IMR-90 (cell line): ENCODE results near the gene IQGAP2. TPM values are rescaled to one million over a fixed set of nuclear protein-coding genes. Genes with fewer than 3 reads are reported as not detected.

Experiments
- ATAC-seq: fragments of 200-7000 bp; cut with Tn5 transposase; 2 replicates; pipeline ENCODE4 v1.9.1; 2020; ENCODE audit warnings: low read depth, mild to moderate bottlenecking, moderate library complexity
- BruUV-seq: library from RNA; stranded (reverse); fragments of 400-500 nt; replicated peaks from 2 replicates; lab custom pipeline; 2021; lab: Mats Ljungman, UMichigan
- CTCF ChIA-PET: fragments of 300-600 bp; formaldehyde crosslinking; extraction: SDS; loops from one replicate; lab custom pipeline; 2021; ENCODE audit warnings: antibody characterized with exemption; lab: Yijun Ruan, JAX
- POLR2A ChIA-PET: fragments of 300-600 bp; sonication (Branson Sonifier 250); formaldehyde crosslinking; loops from one replicate; lab custom pipeline; 2022; ENCODE audit warnings: antibody characterized with exemption; ENCODE audit not compliant: unreplicated experiment; lab: Charles Lee
- DNase-seq: peaks from one replicate; pipeline ENCODE4 v3.0.0; 2013
- H2AFZ ChIP-seq: replicated peaks from 2 replicates; pipeline ENCODE3; 2013; ENCODE audit warnings: low read length, mild to moderate bottlenecking; ENCODE audit not compliant: poor library complexity
- H2AK5ac ChIP-seq: 2 replicates; pipeline ENCODE4 v1.6.1; 2013; ENCODE audit warnings: low read depth, low read length, inconsistent platforms
- H2AK9ac ChIP-seq: replicated peaks from 2 replicates; pipeline ENCODE3; 2013; ENCODE audit warnings: mild to moderate bottlenecking, low read depth, low read length, moderate library complexity; ENCODE audit not compliant: poor library complexity
- H2BK120ac ChIP-seq: 2 replicates; pipeline ENCODE4 v1.6.1; 2013; ENCODE audit warnings: low read depth, low read length, inconsistent platforms
- H2BK15ac ChIP-seq: 3 replicates; pipeline ENCODE4 v1.6.1; 2013; ENCODE audit warnings: low read depth, low read length, inconsistent platforms
- H2BK20ac ChIP-seq: 2 replicates; pipeline ENCODE4 v1.6.1; 2013; ENCODE audit warnings: low read depth, mild to moderate bottlenecking, inconsistent platforms, low read length, moderate library complexity
- H2BK5ac ChIP-seq: 2 replicates; pipeline ENCODE4 v1.6.1; 2013; ENCODE audit warnings: mild to moderate bottlenecking, low read depth, low read length, inconsistent platforms; ENCODE audit not compliant: poor library complexity, severe bottlenecking
- H3K14ac ChIP-seq: replicated peaks from 2 replicates; pipeline ENCODE4 v1.6.1; 2013; ENCODE audit warnings: low read depth, low read length, inconsistent platforms
- H3K18ac ChIP-seq: 2 replicates; pipeline ENCODE4 v1.6.1; 2013; ENCODE audit warnings: low read depth, low read length, control low read depth
- H3K23ac ChIP-seq: 2 replicates; pipeline ENCODE4 v1.6.1; 2013; ENCODE audit warnings: low read depth, low read length, inconsistent platforms
- H3K27ac ChIP-seq: 2 replicates; pipeline ENCODE4 v1.5.1; 2013; ENCODE audit warnings: mild to moderate bottlenecking, control low read depth, low read length; ENCODE audit not compliant: insufficient read depth
- H3K27me3 ChIP-seq: 2 replicates; pipeline ENCODE4 v1.6.1; 2013; ENCODE audit warnings: low read length; ENCODE audit not compliant: control insufficient read depth, insufficient read depth
- H3K36me3 ChIP-seq: 2 replicates; pipeline ENCODE4 v1.6.1; 2013; ENCODE audit warnings: low read length, mixed read lengths; ENCODE audit not compliant: control insufficient read depth, insufficient read depth
- H3K4ac ChIP-seq: 2 replicates; pipeline ENCODE4 v1.6.1; 2013; ENCODE audit warnings: low read depth, low read length, inconsistent platforms
- H3K4me1 ChIP-seq: 2 replicates; pipeline ENCODE4 v1.6.1; 2013; ENCODE audit warnings: low read length, mixed read lengths; ENCODE audit not compliant: control insufficient read depth, insufficient read depth
- H3K4me2 ChIP-seq: 2 replicates; pipeline ENCODE4 v1.6.1; 2013; ENCODE audit warnings: low read depth, mild to moderate bottlenecking, control low read depth, low read length, moderate library complexity
- H3K4me3 ChIP-seq: 2 replicates; pipeline ENCODE4 v1.5.1; 2013; ENCODE audit warnings: low read depth, mild to moderate bottlenecking, control low read depth, low read length, moderate library complexity; ENCODE audit not compliant: insufficient read depth
- H3K56ac ChIP-seq: 2 replicates; pipeline ENCODE4 v1.6.1; 2013; ENCODE audit warnings: low read length, inconsistent platforms; ENCODE audit not compliant: insufficient read depth; ENCODE audit errors: extremely low read depth
- H3K79me1 ChIP-seq, 2 experiments: 2 replicates each; pipeline ENCODE4 v1.6.1; 2013; ENCODE audit warnings: low read length in 2 of 2, inconsistent platforms in 1 of 2, low read depth in 1 of 2
- H3K9ac ChIP-seq: 2 replicates; pipeline ENCODE4 v1.6.1; 2013; ENCODE audit warnings: low read depth, low read length, control low read depth
- H3K9me1 ChIP-seq: 2 replicates; pipeline ENCODE4 v1.6.1; 2013; ENCODE audit warnings: low read length, inconsistent platforms; ENCODE audit not compliant: insufficient read depth
- H3K9me3 ChIP-seq: 2 replicates; pipeline ENCODE4 v1.6.1; 2013; ENCODE audit warnings: low read length; ENCODE audit not compliant: control insufficient read depth, insufficient read depth
- H4K20me1 ChIP-seq: 2 replicates; pipeline ENCODE4 v1.6.1; 2013; ENCODE audit warnings: low read length, inconsistent platforms; ENCODE audit not compliant: insufficient read depth
- H4K5ac ChIP-seq: 2 replicates; pipeline ENCODE4 v1.6.1; 2013; ENCODE audit warnings: mild to moderate bottlenecking, low read depth, low read length, control low read depth
- H4K8ac ChIP-seq, 2 experiments: 2 replicates each; pipeline ENCODE4 v1.6.1; 2013; ENCODE audit warnings: low read depth in 2 of 2, low read length in 2 of 2, control low read depth in 1 of 2, inconsistent platforms in 1 of 2
- H4K91ac ChIP-seq: 2 replicates; pipeline ENCODE4 v1.6.1; 2013; ENCODE audit warnings: low read depth, low read length, inconsistent platforms; ENCODE audit not compliant: insufficient read depth
- CEBPB ChIP-seq: IDR thresholded peaks from 2 replicates; pipeline ENCODE4 v1.6.1; 2012; ENCODE audit warnings: low read depth, low read length, improper control_type of control experiment
- CHD1 ChIP-seq: IDR thresholded peaks from 2 replicates; pipeline ENCODE4 v1.6.1; 2012; ENCODE audit warnings: low read depth, low read length, improper control_type of control experiment
- MAFK ChIP-seq: IDR thresholded peaks from 2 replicates; pipeline ENCODE4 v1.6.1; 2012; ENCODE audit warnings: low read depth, low read length, improper control_type of control experiment
- RAD21 ChIP-seq: IDR thresholded peaks from 2 replicates; pipeline ENCODE4 v1.6.1; 2012; ENCODE audit warnings: low read length, improper control_type of control experiment
- RCOR1 ChIP-seq: IDR thresholded peaks from 2 replicates; pipeline ENCODE4 v1.6.1; 2012; ENCODE audit warnings: mild to moderate bottlenecking, low read length, improper control_type of control experiment; ENCODE audit not compliant: insufficient replicate concordance
- RFX5 ChIP-seq: IDR thresholded peaks from 2 replicates; pipeline ENCODE4 v1.8.0; 2012; ENCODE audit warnings: low read depth, mild to moderate bottlenecking, low read length, moderate library complexity
- SMC3 ChIP-seq: fragments of 150-350 bp; IDR thresholded peaks from 2 replicates; pipeline ENCODE4 v1.6.1; 2016; ENCODE audit warnings: low read depth, mild to moderate bottlenecking, antibody characterized with exemption, low read length, moderate library complexity
- WGBS, 2 experiments: methylation state at CpG; one replicate each; pipeline versions ENCODE4 v1.1.5 to v1.1.7; 2013; ENCODE audit warnings: missing lambda C conversion rate in 2 of 2; ENCODE audit not compliant: insufficient read length in 1 of 2; ENCODE audit errors: extremely low coverage in 2 of 2; 5-methylcytosine and 5-hydroxymethylcytosine counted together
- dilution Hi-C: fragments of 300-500 bp; cut with HindIII; formaldehyde crosslinking; loops from one replicate; pipeline ENCODE4 v1.14.3; 2018; ENCODE audit warnings: low sequenced_read_pairs; ENCODE audit not compliant: unreplicated experiment
- in situ Hi-C: fragments of 300-500 bp; cut with MboI; formaldehyde crosslinking; loops from 3 replicates; pipeline ENCODE4 v1.14.3; 2019; ENCODE audit warnings: low sequenced_read_pairs, inconsistent platforms, mixed read lengths
- intact Hi-C: fragments of 100-400 bp; cut with micrococcal nuclease; formaldehyde crosslinking; loops from 2 replicates; pipeline ENCODE4 v1.10.0; 2022
- polyA plus RNA-seq, 3 experiments: library from polyadenylated mRNA; depleted of rRNA; stranded (reverse); fragments of >200 nt; gene quantifications; 2 replicates each; pipeline ENCODE4 v1.2.3, GENCODE V29; 2012; ENCODE audit warnings: low replicate concordance in 1 of 3
- total RNA-seq: library from RNA; depleted of rRNA; stranded (reverse); fragments of >200 nt; gene quantifications from 2 replicates; pipeline ENCODE4 v1.2.3, GENCODE V29; 2012

IQGAP2 gene
- total and polyA plus RNA-seq, 2 of the 4 experiments (the other 2 are of a cell fraction), result 0.21 to 0.36 TPM

- Histone ChIP-seq H3K18ac (peak overlapping the region; percentile 85), H3K79me1 (no peaks in the 10 kb centered on the region), H3K27ac (peak overlapping the region; percentile 68), H3K4me2 (peak overlapping the region; percentile 29; the same call in 1 of the 2 replicates), H3K14ac (peak overlapping the region; percentile 96), H2BK5ac (peak overlapping the region; percentile 63), H2BK20ac (peak overlapping the region; percentile 94), H3K4me3 (no peak overlapping the region), H3K56ac (peak overlapping the region; percentile 47; the same call in 1 of the 2 replicates), H2BK15ac (peak overlapping the region; percentile 93; the same call in 2 of the 3 replicates), H4K5ac (peak overlapping the region; percentile 97), H3K4me1 (peaks cover 10% of the 10 kb centered on the region), H3K36me3 (no peaks in the 10 kb centered on the region), H2AK9ac (peak overlapping the region; percentile 90), H3K9ac (peak overlapping the region; percentile 64), H3K4ac (peak overlapping the region; percentile 91), H2AFZ (peak overlapping the region; percentile 94), H3K9me1 (peaks cover 7% of the 10 kb centered on the region; the same call in 1 of the 2 replicates), H4K91ac (peak overlapping the region; percentile 47), H2BK120ac (peak overlapping the region; percentile 96), H3K27me3 (no peaks in the 10 kb centered on the region), H2AK5ac (peak overlapping the region; percentile 96), H4K20me1 (no peaks in the 10 kb centered on the region), H4K8ac (peak overlapping the region; percentile 54 to 94), H3K23ac (peak overlapping the region; percentile 87), H3K9me3 (no peaks in the 10 kb centered on the region)
- CTCF ChIA-PET, result interaction anchor here (0.6 to 1.4 kb wide), 5 partner anchors 11 to 132 kb away, joined by 3 to 4 read pairs (median 3); no protein-coding TSS in a partner anchor
- TF ChIP-seq MAFK (no peak), RFX5 (no peak), SMC3 (no peak), CHD1 (no peak), CEBPB (no peak), RAD21 (no peak), RCOR1 (no peak)
- DNase-seq (peak; percentile 49), ATAC-seq (peak; percentile 62)
- dilution Hi-C loops (no loop called here), intact Hi-C loops (loop anchor here (1.0 to 5.0 kb wide), 2 partner anchors 75 to 132 kb away; partner anchors contain the start of gene F2R), in situ Hi-C loops (no loop called here)
- POLR2A ChIA-PET, result no interaction called here
- BruUV-seq, result no TSS peak
- no CpG with 5 or more reads among the region's 6 CpGs for WGBS, 2 experiments
These were observed 239.4 kb downstream of the IQGAP2 start for GRCh38 chr5:76642390-76643040.
